HCT116 (cell line): ENCODE measurements around the gene RNF113B. TPM values are rescaled to one million over a fixed set of nuclear protein-coding genes. Genes with fewer than 3 reads are reported as not detected.

ENCODE experiments used
- ATAC-seq: fragments of 200-7000 bp; cut with Tn5 transposase; 2 replicates; pipeline ENCODE4 v1.9.1; 2020; ENCODE audit warnings: mild to moderate bottlenecking, moderate library complexity
- BruUV-seq: library from RNA; stranded (reverse); fragments of 400-500 nt; replicated peaks from 2 replicates; lab custom pipeline; 2021; lab: Mats Ljungman, UMichigan
- CTCF ChIA-PET: fragments of 300-600 bp; sonication (Branson Sonifier 250); formaldehyde crosslinking; loops from one replicate; lab custom pipeline; 2021; ENCODE audit warnings: antibody characterized with exemption; lab: Charles Lee
- POLR2A ChIA-PET: fragments of 300-600, 350-600 bp; sonication (Branson Sonifier 250); formaldehyde crosslinking; loops from one replicate; lab custom pipeline; 2021; ENCODE audit warnings: antibody characterized with exemption; lab: Charles Lee
- RAD21 ChIA-PET, 2 experiments: fragments of 300-600 bp; sonication (Branson Sonifier 250); formaldehyde crosslinking; loops; one replicate each; lab custom pipeline; 2023; ENCODE audit warnings: low total read pairs in 2 of 2; ENCODE audit not compliant: uncharacterized antibody in 2 of 2, unreplicated experiment in 2 of 2, low non-redundant PET in 1 of 2; lab: Charles Lee
- DNase-seq: peaks from one replicate; pipeline ENCODE4 v3.0.0-alpha.2; 2010; ENCODE audit warnings: low read depth, low spot score
- H2AFZ ChIP-seq: fragments of 200-600 bp; shearing (Covaris generic), sonication (generic); 2 replicates; pipeline ENCODE4 v1.6.1; 2017; ENCODE audit warnings: low read depth, mixed run types, mixed read lengths, antibody characterized with exemption, low read length; ENCODE audit not compliant: poor library complexity, severe bottlenecking
- H3K27ac ChIP-seq: 2 replicates; pipeline ENCODE4 v1.5.1; 2012; ENCODE audit warnings: low read depth, low read length
- H3K27me3 ChIP-seq: fragments of 200-600 bp; sonication (generic); 2 replicates; pipeline ENCODE4 v1.6.1; 2016; ENCODE audit warnings: mixed run types, low read length, mixed read lengths; ENCODE audit not compliant: insufficient read depth
- H3K36me3 ChIP-seq, 2 experiments: fragments of 200-500 bp in 1 of 2; fragments of 200-600 bp in 1 of 2; sonication (Bioruptor generic) in 1 of 2; sonication (generic) in 1 of 2; 2 replicates each; pipeline versions ENCODE4 v1.5.1 to v1.6.1; 2014 to 2016; ENCODE audit warnings: low read length in 2 of 2, inconsistent platforms in 1 of 2, mixed read lengths in 1 of 2, mixed run types in 1 of 2; ENCODE audit not compliant: insufficient read depth in 2 of 2, control insufficient read depth in 1 of 2
- H3K4me1 ChIP-seq, 2 experiments: fragments of 200-600 bp in 1 of 2; sonication (generic) in 1 of 2; 2 replicates each; pipeline versions ENCODE4 v1.5.1 to v1.6.1; 2012 to 2017; ENCODE audit warnings: low read length in 2 of 2, inconsistent platforms in 1 of 2, mild to moderate bottlenecking in 1 of 2, mixed read lengths in 1 of 2, mixed run types in 1 of 2, moderate library complexity in 1 of 2; ENCODE audit not compliant: insufficient read depth in 2 of 2, control insufficient read depth in 1 of 2
- H3K4me2 ChIP-seq: fragments of 200-600 bp; sonication (generic); 2 replicates; pipeline ENCODE4 v1.6.1; 2017; ENCODE audit warnings: mixed run types, low read length, mixed read lengths
- H3K4me3 ChIP-seq, 2 experiments: fragments of 200-600 bp in 1 of 2; sonication (generic) in 1 of 2; replicated peaks in 1 of 2; 2 replicates each; pipeline ENCODE4 v1.5.1; 2011 to 2016; ENCODE audit warnings: low read length in 2 of 2, control low read depth in 1 of 2, low read depth in 1 of 2, mild to moderate bottlenecking in 1 of 2, mixed read lengths in 1 of 2, mixed run types in 1 of 2
- H3K79me2 ChIP-seq: fragments of 200-600 bp; sonication (generic); 2 replicates; pipeline ENCODE4 v1.6.1; 2017; ENCODE audit warnings: mild to moderate bottlenecking, mixed run types, low read length, moderate library complexity, mixed read lengths; ENCODE audit not compliant: insufficient read depth
- H3K9ac ChIP-seq: fragments of 200-600 bp; sonication (generic); 2 replicates; pipeline ENCODE4 v1.6.1; 2016; ENCODE audit warnings: low read length, mixed read lengths
- H3K9me2 ChIP-seq: fragments of 200-600 bp; sonication (generic), shearing (Covaris generic); 2 replicates; pipeline ENCODE4 v1.6.1; 2017; ENCODE audit warnings: mixed run types, mild to moderate bottlenecking, moderate library complexity; ENCODE audit not compliant: insufficient read depth
- H3K9me3 ChIP-seq, 2 experiments: fragments of 200-500 bp in 1 of 2; fragments of 200-600 bp in 1 of 2; sonication (Bioruptor generic) in 1 of 2; sonication (generic) in 1 of 2; 2 replicates each; pipeline ENCODE4 v1.6.1; 2014 to 2017; ENCODE audit warnings: low read length in 2 of 2, mixed read lengths in 2 of 2, inconsistent platforms in 1 of 2, low read depth in 1 of 2, mild to moderate bottlenecking in 1 of 2, mixed run types in 1 of 2, moderate library complexity in 1 of 2; ENCODE audit not compliant: control insufficient read depth in 1 of 2, insufficient read depth in 1 of 2
- H4K20me1 ChIP-seq: fragments of 200-600 bp; sonication (generic), shearing (Covaris generic); 2 replicates; pipeline ENCODE4 v1.6.1; 2017; ENCODE audit warnings: mixed run types, mild to moderate bottlenecking, moderate library complexity; ENCODE audit not compliant: insufficient read depth
- ATF3 ChIP-seq: IDR thresholded peaks from 2 replicates; pipeline ENCODE4 v1.6.1; 2012
- ELF1 ChIP-seq: IDR thresholded peaks from 2 replicates; pipeline ENCODE4 v1.6.1; 2012; ENCODE audit warnings: low read depth, borderline replicate concordance
- EZH2 ChIP-seq: fragments of 200-600 bp; sonication (generic); IDR thresholded peaks from 2 replicates; pipeline ENCODE4 v1.6.1; 2017; ENCODE audit warnings: antibody characterized with exemption, mixed run types
- POLR2A ChIP-seq: IDR thresholded peaks from 2 replicates; pipeline ENCODE4 v1.7.0; 2011; ENCODE audit warnings: borderline replicate concordance; ENCODE audit not compliant: insufficient read depth, insufficient read length; ENCODE audit errors: extremely low read depth
- RAD21 ChIP-seq: IDR thresholded peaks from 2 replicates; pipeline ENCODE4 v1.6.1; 2012; ENCODE audit warnings: low read depth, mild to moderate bottlenecking
- REST ChIP-seq: IDR thresholded peaks from 2 replicates; pipeline ENCODE4 v1.6.1; 2012; ENCODE audit warnings: low read depth
- TCF7L2 ChIP-seq: IDR thresholded peaks from 2 replicates; pipeline ENCODE4 v1.7.0; 2011; ENCODE audit warnings: borderline replicate concordance, inconsistent platforms; ENCODE audit not compliant: insufficient read depth, insufficient read length; ENCODE audit errors: extremely low read depth
- intact Hi-C: fragments of 100-400 bp; cut with micrococcal nuclease; formaldehyde crosslinking; loops from 2 replicates; pipeline ENCODE4 v1.10.0; 2022
- total RNA-seq: library from RNA; stranded (reverse); gene quantifications from one replicate; pipeline ENCODE4 v1.2.1, GENCODE V29; 2021; ENCODE audit not compliant: unreplicated experiment

The RNF113B gene
- total RNA-seq, 1 experiment from 2014 or later: not detected

GRCh38 chr13:98180092-98180491 is 3.0 kb upstream of the RNF113B start:
- no peak overlapping the region for H3K4me3 ChIP-seq
- no peak for ATAC-seq
- TF ChIP-seq EZH2 (no peak), TCF7L2 (no peak), ELF1 (no peak), ATF3 (no peak), POLR2A (no peak), REST (no peak), RAD21 (no peak)
- TF ChIP-seq, all 23 proteins: peak for 0
- Histone ChIP-seq H3K36me3 (no peaks in the 10 kb centered on the region), H2AFZ (no peak overlapping the region), H3K9me3 (no peaks in the 10 kb centered on the region), H3K4me2 (no peak overlapping the region), H3K79me2 (no peaks in the 10 kb centered on the region), H3K9me2 (no peaks in the 10 kb centered on the region), H3K27me3 (no peaks in the 10 kb centered on the region), H3K4me1 (no peaks in the 10 kb centered on the region), H4K20me1 (no peaks in the 10 kb centered on the region), H3K9ac (no peak overlapping the region), H3K27ac (no peak overlapping the region)
- BruUV-seq: no TSS peak
- intact Hi-C loops: no loop called here
- no peak for DNase-seq
- ChIA-PET POLR2A (no interaction called here), RAD21 (no interaction called here), CTCF (no interaction called here)
